Central memory CD8-positive, alpha-beta T cell (primary cell): ENCODE results near the gene TMEM94.

ENCODE experiments used
- ATAC-seq: fragments of 150-1000 bp; cut with Tn5 transposase; replicated peaks from 2 replicates; pipeline ENCODE4 v1.10.0; 2022; ENCODE audit warnings: mild to moderate bottlenecking, moderate FRiP score, moderate number of reproducible peaks; ENCODE audit not compliant: poor library complexity, severe bottlenecking; ENCODE audit errors: extremely low read depth
- DNase-seq, 2 donors: peaks; one replicate each; pipeline ENCODE4 v3.0.0; 2021; ENCODE audit warnings: low spot score in 2 of 2
- H3K27ac Mint-ChIP-seq: one replicate; pipeline ENCODE4 v1.8.0; 2022; ENCODE audit warnings: low read depth, mild to moderate bottlenecking, moderate library complexity, mixed read lengths
- H3K27me3 Mint-ChIP-seq: one replicate; pipeline ENCODE4 v1.8.0; 2022; ENCODE audit warnings: mixed read lengths
- H3K36me3 Mint-ChIP-seq: one replicate; pipeline ENCODE4 v1.8.0; 2022; ENCODE audit warnings: mild to moderate bottlenecking, moderate library complexity, mixed read lengths; ENCODE audit not compliant: insufficient read depth
- H3K4me1 Mint-ChIP-seq: one replicate; pipeline ENCODE4 v1.8.0; 2022; ENCODE audit warnings: mixed read lengths
- H3K4me3 Mint-ChIP-seq: one replicate; pipeline ENCODE4 v1.8.0; 2022; ENCODE audit warnings: mild to moderate bottlenecking, moderate library complexity, mixed read lengths
- H3K9me3 Mint-ChIP-seq: one replicate; pipeline ENCODE4 v1.8.0; 2022; ENCODE audit warnings: mixed read lengths

The TMEM94 gene

GRCh38 chr17:75524970-75525805, 68.8 kb downstream of the TMEM94 start, which contains the start of gene LLGL2:
TSS of gene LLGL2 (plus strand) at chr17:75525697. CDS start at chr17:75543427, 17,730 bp downstream.
- no peaks in the 10 kb centered on the region for H3K9me3 Mint-ChIP-seq
- H3K4me3 Mint-ChIP-seq = peak within 1 kb of the TSS; percentile 81
- no peaks in the 10 kb centered on the region for H3K27me3 Mint-ChIP-seq
- H3K4me1 Mint-ChIP-seq = peaks cover 11% of the 10 kb centered on the region
- H3K27ac Mint-ChIP-seq = no peak within 1 kb of the TSS
- peak; percentile 62 to 77 for DNase-seq
- peak; percentile 90 for ATAC-seq
- H3K36me3 Mint-ChIP-seq = peaks cover 14% of the 10 kb centered on the region

GRCh38 chr17:75525806-75526554, 69.5 kb downstream of the TMEM94 start:
- peak overlapping the region; percentile 81 for H3K4me3 Mint-ChIP-seq
- DNase-seq (no peak), ATAC-seq (peak; percentile 24)
- no peaks in the 10 kb centered on the region for H3K9me3 Mint-ChIP-seq
- peaks cover 14% of the 10 kb centered on the region for H3K36me3 Mint-ChIP-seq
- peaks cover 11% of the 10 kb centered on the region for H3K4me1 Mint-ChIP-seq
- H3K27ac Mint-ChIP-seq = no peak overlapping the region
- H3K27me3 Mint-ChIP-seq = no peaks in the 10 kb centered on the region

- no peaks in the 10 kb centered on the region for H3K9me3 Mint-ChIP-seq
- no peak for DNase-seq
- peaks cover 11% of the 10 kb centered on the region for H3K4me1 Mint-ChIP-seq
- peaks cover 20% of the 10 kb centered on the region for H3K36me3 Mint-ChIP-seq
- H3K27ac Mint-ChIP-seq = no peak overlapping the region
- H3K4me3 Mint-ChIP-seq = peak overlapping the region; percentile 81
- H3K27me3 Mint-ChIP-seq = no peaks in the 10 kb centered on the region
- ATAC-seq = no peak
Measured at GRCh38 chr17:75526555-75527270, 70.3 kb downstream of the TMEM94 start.

GRCh38 chr17:75530837-75531720, 74.6 kb downstream of the TMEM94 start:
- Mint-ChIP-seq H3K36me3 (peaks cover 27% of the 10 kb centered on the region), H3K4me3 (no peak overlapping the region), H3K27me3 (no peaks in the 10 kb centered on the region), H3K4me1 (peaks cover 38% of the 10 kb centered on the region), H3K27ac (no peak overlapping the region), H3K9me3 (no peaks in the 10 kb centered on the region)
- DNase-seq (no peak), ATAC-seq (no peak)

GRCh38 chr17:75531721-75532072, 75.3 kb downstream of the TMEM94 start:
- H3K9me3 Mint-ChIP-seq = no peaks in the 10 kb centered on the region

GRCh38 chr17:75535119-75535537, 78.7 kb downstream of the TMEM94 start:
- peaks cover 32% of the 10 kb centered on the region for H3K36me3 Mint-ChIP-seq
- peak overlapping the region; percentile 93 for H3K27ac Mint-ChIP-seq
- peaks cover 33% of the 10 kb centered on the region for H3K4me1 Mint-ChIP-seq
- peak; percentile 50 to 74 for DNase-seq
- peak overlapping the region; percentile 64 for H3K4me3 Mint-ChIP-seq
- H3K27me3 Mint-ChIP-seq = no peaks in the 10 kb centered on the region
- H3K9me3 Mint-ChIP-seq = no peaks in the 10 kb centered on the region
- peak; percentile 99 for ATAC-seq

More at GRCh38 chr17:75531721-75532072, 75.3 kb downstream of the TMEM94 start:
- Mint-ChIP-seq H3K27ac (no peak overlapping the region), H3K27me3 (no peaks in the 10 kb centered on the region), H3K4me1 (peaks cover 32% of the 10 kb centered on the region), H3K36me3 (peaks cover 24% of the 10 kb centered on the region), H3K4me3 (no peak overlapping the region)
- DNase-seq (no peak), ATAC-seq (no peak)

GRCh38 chr17:75535871-75536270, 79.4 kb downstream of the TMEM94 start:
- DNase-seq = no peak
- no peak for ATAC-seq
- peak overlapping the region; percentile 64 for H3K4me3 Mint-ChIP-seq
- peak overlapping the region; percentile 93 for H3K27ac Mint-ChIP-seq
- H3K4me1 Mint-ChIP-seq = peaks cover 37% of the 10 kb centered on the region
- no peaks in the 10 kb centered on the region for H3K9me3 Mint-ChIP-seq
- no peaks in the 10 kb centered on the region for H3K27me3 Mint-ChIP-seq
- peaks cover 32% of the 10 kb centered on the region for H3K36me3 Mint-ChIP-seq

- peaks cover 41% of the 10 kb centered on the region for H3K4me1 Mint-ChIP-seq
- no peak for ATAC-seq
- peak overlapping the region; percentile 16 for H3K27ac Mint-ChIP-seq
- H3K4me3 Mint-ChIP-seq = no peak overlapping the region
- H3K9me3 Mint-ChIP-seq = no peaks in the 10 kb centered on the region
- H3K27me3 Mint-ChIP-seq = no peaks in the 10 kb centered on the region
- H3K36me3 Mint-ChIP-seq = peaks cover 32% of the 10 kb centered on the region
- no peak for DNase-seq
Measured at GRCh38 chr17:75536366-75536765, 79.9 kb downstream of the TMEM94 start.

- no peaks in the 10 kb centered on the region for H3K27me3 Mint-ChIP-seq
Measured at GRCh38 chr17:75539967-75540729, 83.7 kb downstream of the TMEM94 start.

GRCh38 chr17:75540923-75541503, 84.6 kb downstream of the TMEM94 start:
- no peak for ATAC-seq
- Mint-ChIP-seq H3K27me3 (no peaks in the 10 kb centered on the region), H3K9me3 (no peaks in the 10 kb centered on the region), H3K27ac (peak overlapping the region; percentile 79), H3K36me3 (peaks cover 17% of the 10 kb centered on the region), H3K4me1 (peaks cover 20% of the 10 kb centered on the region), H3K4me3 (no peak overlapping the region)
- DNase-seq = no peak

More at GRCh38 chr17:75539967-75540729, 83.7 kb downstream of the TMEM94 start:
- ATAC-seq (no peak), DNase-seq (no peak)
- Mint-ChIP-seq H3K4me3 (no peak overlapping the region), H3K9me3 (no peaks in the 10 kb centered on the region), H3K27ac (peak overlapping the region; percentile 79), H3K36me3 (peaks cover 17% of the 10 kb centered on the region), H3K4me1 (peaks cover 29% of the 10 kb centered on the region)

GRCh38 chr17:75542229-75542628, 85.8 kb downstream of the TMEM94 start:
- H3K9me3 Mint-ChIP-seq = no peaks in the 10 kb centered on the region
- peaks cover 14% of the 10 kb centered on the region for H3K36me3 Mint-ChIP-seq
- no peak for DNase-seq
- no peak overlapping the region for H3K4me3 Mint-ChIP-seq
- no peaks in the 10 kb centered on the region for H3K27me3 Mint-ChIP-seq
- no peak overlapping the region for H3K27ac Mint-ChIP-seq
- ATAC-seq = no peak
- peaks cover 20% of the 10 kb centered on the region for H3K4me1 Mint-ChIP-seq
